Hepatic stellate cell (primary cell): ENCODE measurements around the gene BPIFB3.
A peak's percentile ranks its signal among the peaks of the same experiment; 100 is the strongest.
"Not testable (repeated sequence)": the region's sequence is repeated elsewhere in the genome, so short reads cannot be mapped to it uniquely, and the experiment has no call there.

ENCODE experiments used
- DNase-seq: peaks from one replicate; pipeline ENCODE4 v3.0.0; 2011; ENCODE audit warnings: low spot score

The BPIFB3 gene

GRCh38 chr20:33092361-33092760 lies 38.7 kb downstream of the BPIFB3 start:
- DNase-seq = no peak

DNA sequence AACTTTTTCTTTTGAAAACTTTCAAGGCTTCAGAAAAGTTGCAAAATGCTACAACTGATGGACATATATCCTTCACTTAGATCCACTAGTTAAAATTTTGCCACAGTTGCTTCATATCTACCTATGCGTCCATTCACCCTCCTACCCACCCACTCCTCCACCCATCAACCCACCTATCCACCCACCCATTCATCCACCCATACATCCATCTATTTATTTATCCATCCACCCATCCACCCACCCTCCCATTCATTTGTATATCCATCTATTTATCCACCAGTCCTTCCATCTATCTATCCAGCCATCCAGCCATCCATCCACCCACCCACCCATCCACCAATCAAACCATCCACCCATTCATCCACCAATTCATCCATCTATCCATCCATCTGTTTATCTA lies 39.4 kb downstream of the BPIFB3 start:
- no peak for DNase-seq

- no peak for DNase-seq
Observed at GRCh38 chr20:33093582-33093981, 39.9 kb downstream of the BPIFB3 start.

- no peak for DNase-seq
Observed at GRCh38 chr20:33095249-33095648, 41.5 kb downstream of the BPIFB3 start.

- DNase-seq = peak; percentile 75
Observed at GRCh38 chr20:33095902-33096584, 42.3 kb downstream of the BPIFB3 start.

- no peak for DNase-seq
Observed at GRCh38 chr20:33097001-33097400, 43.3 kb downstream of the BPIFB3 start.

DNA sequence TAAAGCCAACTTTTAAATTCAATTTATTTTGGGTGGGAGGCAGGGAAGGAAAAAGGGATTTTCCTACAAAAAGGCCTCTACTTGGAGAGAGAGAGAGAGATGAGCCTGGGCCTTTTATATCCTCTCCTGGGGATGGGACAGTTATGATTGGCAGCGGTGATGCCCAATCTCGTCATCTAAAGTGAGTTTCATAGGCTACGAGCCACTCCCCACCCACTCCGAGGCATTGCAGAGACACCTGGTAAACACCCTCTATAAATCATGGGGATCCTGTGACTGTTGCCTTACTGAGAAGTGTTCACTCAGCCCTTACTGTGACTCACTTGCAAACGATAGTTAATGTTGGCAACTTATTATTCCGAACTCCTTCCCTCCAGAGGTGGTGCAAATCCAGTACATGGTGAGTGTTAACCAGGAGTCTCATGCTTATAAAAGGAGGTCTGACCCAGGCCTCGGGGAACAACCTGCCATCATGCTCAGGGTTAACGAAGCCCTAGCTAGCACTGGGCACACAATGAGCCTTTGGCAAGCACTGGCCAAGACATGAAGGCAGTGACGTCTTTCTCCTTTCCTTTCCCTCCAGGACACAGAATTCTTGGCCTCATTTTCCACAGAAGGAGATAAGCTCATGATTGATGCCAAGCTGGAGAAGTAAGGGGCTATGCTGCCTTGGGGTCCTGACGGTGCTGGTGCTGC lies 46.3 kb downstream of the BPIFB3 start:
- no peak for DNase-seq

GRCh38 chr20:33103556-33103955 lies 49.9 kb downstream of the BPIFB3 start:
- no peak for DNase-seq

- no peak for DNase-seq
Observed at GRCh38 chr20:33104336-33104735, 50.6 kb downstream of the BPIFB3 start.

DNA sequence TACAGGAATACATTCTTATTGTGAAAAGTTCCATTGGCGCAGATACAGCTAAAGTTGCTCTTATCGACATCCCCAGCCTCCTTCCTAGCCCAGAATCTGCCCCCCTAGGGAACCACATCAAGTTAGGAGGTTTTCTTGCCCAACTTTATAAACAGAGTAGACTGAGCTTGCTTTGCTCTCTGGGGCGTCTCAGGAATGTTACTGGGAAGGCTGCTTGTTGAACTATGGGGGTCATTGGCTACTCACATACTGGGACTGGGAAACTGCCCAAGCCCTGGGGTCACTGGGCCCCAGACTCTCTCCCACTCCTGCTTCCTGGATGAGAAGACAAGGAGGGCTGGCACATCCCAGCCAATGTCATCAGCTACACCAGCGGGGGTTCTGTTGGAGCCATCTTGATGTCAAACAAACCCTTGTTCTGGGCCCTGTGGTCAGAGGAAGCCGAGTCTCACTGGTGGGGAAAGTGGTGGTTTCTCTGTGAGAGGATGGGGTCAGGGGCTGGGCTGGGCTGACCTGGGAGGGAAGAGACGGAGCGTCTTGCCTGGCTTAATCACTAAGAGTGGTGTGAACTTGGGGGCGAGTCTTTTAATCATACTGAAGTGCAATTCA lies 51.7 kb downstream of the BPIFB3 start:
- DNase-seq = no peak

- not testable (repeated sequence) for DNase-seq
Observed at GRCh38 chr20:33106058-33106620, 52.4 kb downstream of the BPIFB3 start.

DNA sequence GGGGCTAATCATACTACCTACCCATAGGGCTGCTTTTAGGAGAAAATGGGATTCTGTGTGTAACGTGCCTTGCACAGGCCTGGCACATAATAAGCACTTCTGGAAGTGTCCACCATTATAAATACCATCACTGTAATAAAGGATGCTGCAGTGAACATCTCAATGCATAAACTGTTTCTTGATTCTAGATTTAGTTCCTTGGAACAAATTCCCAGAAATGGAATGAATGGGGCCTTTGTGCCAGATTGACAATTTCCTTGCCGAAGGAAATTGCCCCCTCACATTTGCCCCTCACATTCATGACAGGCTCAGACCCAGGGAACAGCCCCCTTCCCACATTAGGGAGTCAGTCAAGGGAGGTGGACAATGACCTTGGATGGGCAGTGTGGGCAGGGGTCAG lies 55.0 kb downstream of the BPIFB3 start:
- DNase-seq = no peak

DNA sequence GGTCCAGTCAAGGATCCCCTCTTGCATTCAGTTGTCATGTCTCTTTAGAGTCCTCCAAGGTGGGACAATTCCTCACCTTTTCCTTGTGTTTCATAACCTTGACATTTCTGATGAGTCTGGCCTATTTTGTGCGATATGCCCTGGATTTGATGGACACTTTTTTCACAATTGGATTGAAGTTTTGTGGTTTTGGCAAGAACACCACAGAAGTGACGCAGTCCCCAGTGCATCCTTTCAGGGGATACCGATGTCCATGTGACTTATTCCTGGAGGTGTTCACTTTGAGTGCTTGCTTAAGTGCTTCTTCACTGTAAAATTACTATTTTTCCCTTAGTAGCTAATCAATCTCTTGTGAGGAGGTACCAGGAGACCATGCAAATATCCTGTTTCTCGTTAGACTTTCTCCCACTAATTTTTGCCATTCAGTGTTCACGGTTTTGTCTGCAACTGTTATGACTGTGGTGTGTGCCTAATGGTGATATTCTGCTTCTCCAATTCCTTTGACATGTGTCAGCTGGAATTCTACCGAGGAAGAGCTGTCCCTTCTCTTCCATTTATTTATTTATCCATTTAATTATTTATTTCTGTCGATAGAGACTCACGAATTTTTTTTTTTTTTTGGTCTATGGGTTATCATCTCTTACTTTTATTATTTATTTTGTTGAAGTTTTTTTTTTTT lies 56.6 kb downstream of the BPIFB3 start:
- DNase-seq = no peak

DNA sequence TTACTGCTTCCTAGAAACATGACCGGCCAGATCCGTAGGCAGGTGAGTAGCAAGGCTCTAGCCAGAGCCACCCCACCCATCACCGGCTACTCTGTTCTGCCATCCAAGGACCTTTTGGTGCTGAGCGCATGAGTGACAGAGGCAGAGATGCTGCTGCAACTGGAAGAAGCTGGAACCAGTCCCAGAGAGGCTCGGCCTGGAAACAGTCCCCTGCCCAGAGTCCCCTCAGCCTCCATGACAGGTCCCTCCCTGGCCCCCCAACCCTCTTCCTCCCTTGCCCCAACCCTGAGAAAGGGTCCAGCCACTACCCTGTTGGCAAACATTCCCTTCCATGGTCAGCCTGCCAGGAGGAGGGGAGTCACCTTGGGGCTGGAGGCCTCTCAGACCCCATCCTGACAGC lies 57.6 kb downstream of the BPIFB3 start:
- DNase-seq = no peak

GRCh38 chr20:33112547-33113386 lies 59.1 kb downstream of the BPIFB3 start:
- no peak for DNase-seq

DNA sequence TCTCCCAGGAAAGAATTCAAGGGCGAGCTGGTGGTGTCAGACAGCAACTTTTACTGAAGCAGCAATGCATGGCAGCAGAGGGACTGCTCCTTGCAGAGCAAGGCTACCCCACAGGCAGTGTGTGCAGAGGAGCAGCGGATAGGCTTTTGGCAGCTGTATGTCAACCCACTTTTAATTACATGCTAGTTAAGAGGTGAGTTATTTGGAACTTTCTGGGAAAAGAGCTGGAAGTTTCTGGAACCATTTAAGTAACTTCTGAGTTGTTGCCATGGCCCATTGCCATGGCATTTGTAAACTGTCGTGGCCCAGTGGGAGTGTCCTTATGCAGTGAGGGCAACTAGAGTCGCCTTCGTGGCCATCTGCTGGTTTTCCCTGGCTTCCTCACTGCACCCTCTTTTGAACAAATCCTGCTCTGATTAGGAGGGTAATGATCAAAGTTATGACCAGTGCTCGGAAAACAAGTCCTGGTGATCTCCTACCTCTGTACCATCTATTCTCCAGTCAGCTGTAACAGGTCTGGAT lies 59.7 kb downstream of the BPIFB3 start:
- no peak for DNase-seq

- DNase-seq = not testable (repeated sequence)
Observed at GRCh38 chr20:33115501-33115900, 61.8 kb downstream of the BPIFB3 start.

DNA sequence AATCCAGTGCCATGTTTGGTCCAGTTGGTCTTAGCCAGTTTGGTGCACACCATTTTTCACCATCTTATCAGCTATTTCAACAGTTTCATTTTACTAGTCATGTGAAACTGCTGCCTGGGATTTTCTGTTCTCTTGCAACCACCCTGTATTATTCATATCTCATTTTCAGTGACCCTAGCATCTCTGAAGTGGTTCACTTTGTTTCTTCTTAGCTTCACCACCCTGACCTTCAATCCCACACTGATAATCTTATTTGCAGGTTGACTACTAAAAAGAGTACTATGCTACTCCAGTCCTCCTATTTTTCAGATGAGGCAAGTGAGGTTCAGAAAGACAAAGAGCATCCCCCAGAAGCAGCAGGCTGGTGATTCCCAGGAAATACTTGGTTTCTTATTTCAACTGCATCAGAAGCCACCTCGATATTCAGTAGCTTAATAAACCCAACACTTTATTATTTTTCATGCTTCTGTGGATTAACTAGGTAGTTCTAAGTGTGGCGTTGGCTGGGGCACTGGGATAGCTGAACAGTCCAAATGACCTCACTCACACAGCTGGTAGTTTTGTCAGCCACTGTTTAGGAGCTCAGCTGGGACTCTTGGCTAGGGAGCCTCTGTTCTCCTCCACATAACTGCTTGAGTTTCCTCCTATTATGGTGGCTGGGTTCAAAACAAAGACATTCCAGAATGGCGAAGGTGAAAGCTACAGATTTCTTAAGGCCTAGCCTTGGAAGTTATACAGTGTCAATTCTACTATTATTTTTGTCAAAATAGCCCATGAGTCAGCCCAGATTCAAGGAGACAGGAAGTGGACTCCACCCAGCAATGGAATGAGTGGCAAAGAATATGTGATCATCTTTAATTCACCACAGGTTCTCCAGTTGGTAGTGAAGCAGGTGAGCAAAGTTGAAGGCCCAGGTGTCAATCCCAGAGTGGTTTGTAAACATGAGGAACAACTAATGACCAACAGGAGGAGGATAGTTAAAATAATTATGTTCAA lies 66.3 kb downstream of the BPIFB3 start:
- no peak for DNase-seq

GRCh38 chr20:33120934-33121333 lies 67.2 kb downstream of the BPIFB3 start:
- no peak for DNase-seq

GRCh38 chr20:33122297-33122696 lies 68.6 kb downstream of the BPIFB3 start:
- DNase-seq = not testable (repeated sequence)
